DND-41 (cell line): ENCODE measurements around the gene IGF2.

Experiments
- EZH2 ChIP-seq: IDR thresholded peaks from 3 replicates; pipeline ENCODE4 v1.6.1; 2012; ENCODE audit warnings: borderline replicate concordance, low read depth, mild to moderate bottlenecking, moderate library complexity, low read length, inconsistent platforms; ENCODE audit not compliant: severe bottlenecking
- TF ChIP-seq, protein P1 (sequence below): IDR thresholded peaks from 2 replicates; pipeline ENCODE4 v1.5.1; 2012; ENCODE audit warnings: borderline replicate concordance, low read length, moderate library complexity, mild to moderate bottlenecking; ENCODE audit not compliant: poor library complexity, severe bottlenecking; ENCODE audit errors: extremely low read depth

DNA sequence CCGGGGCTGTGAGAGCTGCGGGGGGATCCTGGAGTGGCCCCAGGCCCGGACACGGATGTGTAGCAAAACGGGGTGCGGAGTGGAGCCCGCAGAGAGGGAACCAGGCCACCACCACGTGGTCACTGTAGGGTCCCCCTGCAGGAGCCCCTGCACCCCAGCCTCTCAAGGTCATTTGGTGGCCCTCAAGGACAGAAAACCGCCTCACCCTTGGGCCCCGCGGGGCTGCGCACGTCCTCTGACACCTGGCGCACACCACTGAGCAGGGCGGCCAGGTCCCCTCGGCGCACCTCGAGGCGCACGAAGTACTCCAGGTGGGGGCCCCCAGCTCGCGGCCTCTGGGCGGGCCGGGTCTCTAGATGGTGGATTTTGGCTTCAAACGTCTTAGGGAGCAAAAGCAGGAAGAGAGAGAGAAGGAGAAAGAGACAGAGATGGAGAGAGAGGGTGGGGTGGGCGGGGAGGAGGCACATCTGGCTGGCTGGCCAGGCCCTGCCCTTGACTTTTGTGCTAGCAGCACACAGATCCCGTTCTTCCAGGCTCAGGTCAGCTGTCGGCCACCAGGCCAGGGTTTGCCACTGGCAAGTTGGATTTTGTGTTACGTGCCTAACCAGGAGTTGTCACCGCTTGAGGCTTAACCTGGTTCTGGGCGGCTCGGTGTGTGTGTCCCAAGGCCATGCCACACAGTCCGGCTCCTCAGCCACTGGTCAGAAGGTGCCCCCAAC is 29.3 kb upstream of the IGF2 start:
- TF ChIP-seq EZH2: no peak
- TF ChIP-seq, protein P1, sequence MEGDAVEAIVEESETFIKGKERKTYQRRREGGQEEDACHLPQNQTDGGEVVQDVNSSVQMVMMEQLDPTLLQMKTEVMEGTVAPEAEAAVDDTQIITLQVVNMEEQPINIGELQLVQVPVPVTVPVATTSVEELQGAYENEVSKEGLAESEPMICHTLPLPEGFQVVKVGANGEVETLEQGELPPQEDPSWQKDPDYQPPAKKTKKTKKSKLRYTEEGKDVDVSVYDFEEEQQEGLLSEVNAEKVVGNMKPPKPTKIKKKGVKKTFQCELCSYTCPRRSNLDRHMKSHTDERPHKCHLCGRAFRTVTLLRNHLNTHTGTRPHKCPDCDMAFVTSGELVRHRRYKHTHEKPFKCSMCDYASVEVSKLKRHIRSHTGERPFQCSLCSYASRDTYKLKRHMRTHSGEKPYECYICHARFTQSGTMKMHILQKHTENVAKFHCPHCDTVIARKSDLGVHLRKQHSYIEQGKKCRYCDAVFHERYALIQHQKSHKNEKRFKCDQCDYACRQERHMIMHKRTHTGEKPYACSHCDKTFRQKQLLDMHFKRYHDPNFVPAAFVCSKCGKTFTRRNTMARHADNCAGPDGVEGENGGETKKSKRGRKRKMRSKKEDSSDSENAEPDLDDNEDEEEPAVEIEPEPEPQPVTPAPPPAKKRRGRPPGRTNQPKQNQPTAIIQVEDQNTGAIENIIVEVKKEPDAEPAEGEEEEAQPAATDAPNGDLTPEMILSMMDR: no peak
